ENCODE measurements around the gene FOXRED2.
A peak's percentile ranks its signal among the peaks of the same experiment; 100 is the strongest.

The FOXRED2 gene

DNA sequence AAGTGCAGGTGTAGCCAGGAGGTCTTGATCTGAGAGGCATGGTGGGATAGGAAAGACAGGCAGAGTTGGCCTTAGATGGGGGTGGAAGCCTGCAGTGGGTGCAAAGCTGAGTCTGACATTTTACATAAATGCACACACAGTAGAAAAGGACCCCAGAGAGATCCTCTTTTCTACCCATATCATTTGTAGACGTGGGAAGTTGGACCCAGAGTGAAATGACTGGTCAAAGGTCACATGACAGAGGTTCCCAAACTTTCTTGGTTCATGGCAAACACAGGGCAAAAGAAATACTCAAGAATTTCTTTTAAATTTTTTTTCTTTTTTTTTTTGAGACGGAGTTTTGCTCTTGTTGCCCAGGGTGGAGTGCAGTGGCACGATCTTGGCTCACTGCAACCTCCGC lies 6.2 kb upstream of the FOXRED2 start:
- no peak for DNase-seq

GRCh38 chr22:36512333-36512732 lies 5.5 kb upstream of the FOXRED2 start:
- DNase-seq = no peak

GRCh38 chr22:36510966-36511881 lies 4.4 kb upstream of the FOXRED2 start:
- DNase-seq = peak in 1 of 4 experiments; percentile 27

DNA sequence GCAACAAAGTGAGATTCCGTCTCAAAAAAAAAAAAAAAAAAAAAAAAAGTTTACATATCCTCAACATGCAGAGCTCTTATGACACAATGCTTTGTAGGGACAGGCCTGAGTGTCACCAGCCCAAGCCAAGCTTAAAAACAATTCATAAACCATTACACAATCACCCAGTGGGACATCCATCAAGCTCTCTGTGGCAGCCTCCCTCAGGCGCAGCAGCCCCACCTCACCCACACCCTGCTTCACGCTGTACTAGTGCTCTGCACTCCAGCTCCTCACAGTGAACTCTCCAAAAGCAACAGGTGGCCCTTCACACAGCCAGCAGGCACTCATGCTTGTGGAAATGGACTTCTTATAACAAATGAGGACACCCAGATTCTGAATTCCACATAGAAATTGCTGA lies 3.5 kb upstream of the FOXRED2 start:
- no peak for DNase-seq

GRCh38 chr22:36507518-36508010 lies 724 bp upstream of the FOXRED2 start:
- no peak for DNase-seq

DNA sequence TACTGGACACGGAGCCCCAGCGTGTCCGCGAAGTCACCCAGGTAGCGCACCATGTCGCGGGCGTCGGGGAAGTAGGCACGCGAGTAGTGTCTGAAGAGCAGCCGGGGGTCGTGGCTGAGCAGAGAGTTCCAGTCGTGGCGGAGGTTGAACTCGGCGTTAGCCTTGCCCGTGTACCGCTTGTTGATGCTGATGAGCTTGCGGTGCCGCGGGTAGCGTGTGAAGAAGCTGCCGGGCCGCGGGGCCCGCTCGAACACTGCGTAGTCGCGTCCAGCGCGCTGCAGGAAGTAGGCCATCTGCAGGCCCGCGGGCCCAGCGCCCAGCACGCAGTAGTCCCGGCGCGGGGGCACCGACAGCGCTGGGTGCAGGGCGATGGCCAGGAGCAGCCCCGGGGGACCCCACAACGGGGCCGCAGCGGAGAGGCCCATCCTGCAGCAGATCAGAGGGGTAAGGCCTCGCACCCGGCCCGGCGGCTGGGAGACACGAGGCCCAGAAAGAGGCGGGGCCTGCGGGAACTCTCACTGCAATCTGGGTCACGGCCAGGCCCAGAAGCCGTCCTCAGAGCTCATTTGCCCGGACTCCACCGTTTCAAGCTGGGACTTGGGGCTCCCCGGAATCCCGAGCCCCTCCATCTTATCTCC lies 723 bp downstream of the FOXRED2 start:
- no peak for DNase-seq

- no peak for DNase-seq
Measured at GRCh38 chr22:36497910-36498665, 8.8 kb downstream of the FOXRED2 start.

- no peak for DNase-seq
Measured at GRCh38 chr22:36493690-36494110, 13.1 kb downstream of the FOXRED2 start.

DNA sequence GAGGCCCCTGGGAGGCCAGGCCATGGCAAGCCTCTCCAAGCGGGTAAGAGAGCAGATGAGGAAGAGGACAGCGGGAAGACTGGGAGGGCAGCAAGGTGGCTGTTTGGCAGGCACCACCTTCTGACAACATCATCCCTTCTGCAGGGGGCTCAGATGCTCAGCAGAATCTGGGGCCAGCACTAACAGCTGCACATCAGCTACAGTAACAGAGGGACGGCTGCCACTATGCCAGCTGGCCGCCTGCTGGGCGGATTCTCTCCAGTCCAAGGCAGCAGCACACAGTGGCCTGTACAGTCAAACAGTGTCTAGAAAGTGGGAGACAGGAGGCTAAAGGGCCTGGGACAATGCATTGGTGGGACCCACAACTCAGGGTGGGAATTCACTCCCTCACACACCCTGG lies 14.7 kb downstream of the FOXRED2 start:
- no peak for DNase-seq

GRCh38 chr22:36491155-36491554 lies 15.7 kb downstream of the FOXRED2 start:
- DNase-seq = no peak

DNA sequence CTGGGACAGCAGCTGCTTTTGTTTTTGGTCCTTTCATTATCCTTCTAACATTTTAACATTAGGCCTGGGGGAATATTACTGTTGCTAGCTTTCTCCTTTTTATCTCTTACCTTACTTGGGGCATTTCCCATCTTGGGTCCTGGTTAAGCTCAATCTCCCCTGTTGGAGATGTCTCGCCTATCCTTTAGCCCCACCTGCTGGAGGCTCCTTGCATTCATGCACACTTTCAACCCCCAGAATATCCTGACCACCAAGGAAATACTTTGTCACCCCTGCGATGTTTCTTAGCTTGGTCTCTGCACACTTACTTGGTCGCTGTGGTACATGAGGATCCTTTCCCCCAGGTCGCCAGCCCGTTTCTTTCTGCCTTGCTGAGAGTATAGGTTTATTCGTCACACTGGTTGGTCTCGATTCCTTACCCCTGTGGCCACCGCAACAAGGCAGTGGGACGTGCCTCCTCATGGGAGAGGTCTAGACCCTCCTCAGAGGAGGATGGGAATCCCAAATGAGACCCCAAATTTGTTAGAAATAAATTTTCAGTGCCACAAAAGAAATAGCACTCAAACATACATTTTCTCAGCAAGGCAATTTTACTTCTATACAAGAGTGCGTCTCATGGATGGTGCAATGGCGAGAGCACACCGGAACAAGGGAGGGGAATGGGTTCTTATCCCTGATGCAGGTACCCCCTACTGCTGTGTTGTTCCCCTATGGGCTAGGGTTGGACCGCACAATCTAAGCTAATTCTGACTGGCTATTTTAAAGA lies 20.0 kb downstream of the FOXRED2 start:
- peak; percentile 17 to 45 (median 26) for DNase-seq

DNA sequence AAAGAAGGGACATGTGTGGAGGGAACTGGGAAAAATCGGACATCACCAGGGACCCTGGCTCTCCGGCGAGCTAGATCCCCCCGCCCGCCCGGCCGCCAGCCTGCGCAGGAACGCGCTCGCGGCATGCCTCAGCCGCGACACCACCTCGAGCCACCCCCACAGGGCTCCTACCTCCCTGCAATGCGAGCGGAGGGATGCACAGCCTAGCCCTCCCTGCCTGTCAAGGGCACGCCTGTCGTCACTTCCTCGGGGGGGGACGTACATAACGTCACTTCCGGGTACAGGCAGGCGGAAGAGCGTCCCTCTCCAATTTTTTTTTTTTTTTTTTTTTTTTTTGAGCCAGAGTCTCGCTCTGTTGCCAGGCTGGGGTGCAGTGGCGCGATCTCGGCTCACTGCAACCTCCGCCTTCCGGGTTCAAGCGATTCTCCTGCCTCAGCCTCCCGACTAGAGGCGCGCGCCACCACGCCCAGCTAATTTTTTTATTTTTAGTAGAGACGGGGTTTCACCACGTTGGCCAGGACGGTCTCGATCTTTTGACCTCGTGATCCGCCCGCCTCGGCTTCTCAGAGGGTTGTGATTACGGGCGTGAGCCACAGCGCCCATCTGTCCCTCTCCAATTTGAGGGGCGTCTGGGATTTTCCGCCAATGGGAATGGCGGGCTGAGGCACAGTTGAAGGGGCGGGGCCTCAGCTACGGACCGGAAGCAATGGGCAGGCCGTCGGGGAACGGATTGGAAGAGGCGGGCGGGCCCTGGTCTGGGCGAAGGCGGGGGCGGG lies 25.3 kb downstream of the FOXRED2 start, which contains the start of gene TXN2:
Gene TXN2 (minus strand): TSS at position 248 of the 776 bp plus-strand sequence. CDS start 803 bp downstream, outside the sequence.
- peak; percentile 88 to 92 (median 90) for DNase-seq

DNA sequence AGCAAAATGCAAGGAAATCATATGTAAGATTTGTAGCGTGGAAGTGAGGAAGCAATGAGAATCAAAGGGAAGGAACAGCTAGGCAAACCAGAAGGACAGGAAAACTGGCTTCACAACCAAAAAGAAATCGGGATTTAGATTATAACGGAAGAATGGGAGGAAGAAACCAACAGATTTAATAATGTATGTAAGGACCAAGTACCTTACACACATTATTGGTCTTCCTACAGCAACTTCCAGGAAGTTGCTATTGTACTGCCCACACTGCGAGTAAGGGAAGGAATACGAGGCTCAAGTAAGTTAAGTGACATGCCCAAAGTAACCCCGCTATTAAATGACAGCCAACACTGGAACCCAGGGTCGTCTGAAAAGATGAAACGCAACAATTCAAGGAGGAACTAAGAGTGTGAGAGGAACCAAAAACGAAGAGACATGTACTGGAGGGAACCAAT lies 25.9 kb downstream of the FOXRED2 start:
- DNase-seq = no peak

DNA sequence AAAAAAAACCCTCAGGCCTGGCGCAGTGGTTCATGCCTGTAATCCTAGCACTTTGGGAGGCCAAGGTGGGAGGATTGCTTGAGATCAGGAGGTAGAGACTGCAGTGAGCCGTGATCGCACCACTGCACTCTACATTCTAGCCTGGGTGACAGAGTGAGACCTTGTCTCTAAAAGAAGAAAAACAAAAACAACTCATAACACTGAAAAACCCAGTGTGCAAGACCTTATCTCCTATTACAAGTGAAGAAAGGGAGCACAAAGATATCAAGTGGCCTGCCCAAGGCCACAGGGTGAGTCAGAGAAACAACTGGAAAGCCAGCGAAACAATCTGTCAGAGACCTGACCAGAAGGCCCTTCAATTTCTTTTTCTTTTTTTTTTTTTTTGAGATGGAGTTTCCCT lies 27.9 kb downstream of the FOXRED2 start:
- DNase-seq = no peak

DNA sequence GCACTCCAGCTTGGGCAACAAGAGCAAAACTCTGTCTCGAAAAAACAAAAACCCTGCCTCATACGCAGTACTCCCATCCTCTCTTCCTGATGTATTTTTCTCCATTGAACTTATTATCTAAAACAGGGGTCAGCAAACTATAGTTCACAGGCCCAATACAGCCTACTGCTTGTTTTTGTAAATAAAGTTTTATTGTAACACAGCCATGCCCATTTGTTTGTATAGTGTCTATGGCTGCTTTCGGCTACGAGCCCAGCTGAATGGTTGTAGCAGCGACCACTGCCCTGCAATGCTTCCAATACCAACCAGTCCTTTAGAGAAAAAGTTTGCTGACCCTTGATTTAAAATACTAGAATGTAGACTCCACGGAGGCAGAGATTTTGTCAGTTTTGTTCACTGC lies 31.5 kb downstream of the FOXRED2 start:
- no peak for DNase-seq

DNA sequence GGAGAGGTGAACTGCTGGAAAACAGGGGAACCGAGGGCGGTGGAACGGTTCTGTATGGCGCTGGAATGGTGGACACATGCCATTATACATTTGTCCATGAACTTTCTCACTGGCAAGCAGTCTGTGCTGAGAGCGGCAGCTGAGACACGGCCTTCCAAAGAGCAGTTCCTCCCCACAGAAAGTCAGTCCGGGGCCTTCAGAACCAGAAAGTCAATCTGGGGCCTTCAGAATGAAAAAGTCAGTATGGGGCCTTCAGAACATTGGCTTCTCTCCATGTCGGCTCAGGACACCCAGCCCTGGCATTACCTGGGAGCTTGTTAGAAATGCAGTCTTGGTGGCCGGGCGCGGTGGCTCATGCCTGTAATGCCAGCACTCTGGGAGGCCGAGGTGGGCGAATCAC lies 34.2 kb downstream of the FOXRED2 start:
- no peak for DNase-seq

DNA sequence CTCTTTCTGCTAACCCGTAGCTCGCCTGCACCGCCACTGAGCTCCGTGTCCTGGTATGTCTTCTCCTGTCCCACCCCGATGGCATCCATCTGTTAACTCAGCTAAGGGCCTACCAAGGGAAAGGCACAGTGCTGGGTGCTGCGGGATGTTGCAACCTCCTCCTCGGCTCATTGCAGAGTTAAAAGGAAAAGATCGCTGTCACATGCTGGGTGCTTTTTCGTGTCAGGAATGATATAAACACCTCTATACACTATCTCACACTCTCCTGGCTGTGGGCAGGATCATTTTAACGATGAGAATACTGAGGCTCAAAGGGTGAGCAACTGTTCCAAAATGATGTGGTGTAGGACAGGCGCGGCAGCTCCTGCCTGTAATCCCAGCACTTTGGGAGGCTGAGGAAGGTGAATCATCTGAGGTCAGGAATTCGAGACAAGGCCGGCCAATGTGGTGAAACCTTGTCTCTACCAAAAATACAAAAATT lies 35.5 kb downstream of the FOXRED2 start:
- no peak for DNase-seq

GRCh38 chr22:36470994-36471331 lies 35.9 kb downstream of the FOXRED2 start:
- no peak for DNase-seq

DNA sequence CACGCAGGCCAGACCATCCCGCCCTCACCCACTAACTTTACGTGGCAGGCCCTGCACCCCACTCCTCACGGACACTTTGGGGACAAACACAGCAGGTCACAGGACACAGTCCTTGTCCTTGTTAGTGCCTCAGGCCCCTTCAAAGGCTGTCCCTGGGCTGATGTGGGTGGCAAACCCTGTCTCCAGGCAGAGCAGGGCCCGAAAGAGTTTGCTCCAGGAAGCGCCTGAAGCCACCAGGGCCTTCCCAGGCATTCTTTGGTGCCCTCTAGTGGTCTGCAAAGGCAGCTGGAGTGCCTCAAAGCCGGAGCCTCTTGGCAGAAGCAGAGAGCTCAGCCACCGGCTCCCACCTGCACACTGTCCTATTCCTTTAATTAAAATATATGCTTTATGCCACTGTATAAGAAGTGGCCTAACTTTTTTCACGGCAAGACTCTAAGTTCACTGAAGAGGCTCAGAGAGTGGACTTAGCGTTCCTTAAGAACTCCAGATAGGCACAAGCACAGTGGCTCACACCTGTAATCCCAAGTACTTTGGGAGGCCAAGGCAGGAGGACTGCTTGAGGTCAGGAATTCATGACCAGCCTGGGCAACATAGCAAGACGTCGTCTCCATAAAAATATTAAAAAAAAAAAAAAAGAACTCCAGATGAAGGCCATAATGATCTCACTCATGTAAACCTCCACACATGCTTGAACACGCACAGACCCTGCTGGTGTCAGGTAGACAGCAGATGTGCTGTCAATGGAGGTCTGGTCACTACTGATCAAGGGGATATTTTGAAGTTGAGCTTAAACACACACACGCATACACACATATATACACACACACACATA lies 36.5 kb downstream of the FOXRED2 start:
- peak; percentile 45 to 68 (median 62) for DNase-seq

DNA sequence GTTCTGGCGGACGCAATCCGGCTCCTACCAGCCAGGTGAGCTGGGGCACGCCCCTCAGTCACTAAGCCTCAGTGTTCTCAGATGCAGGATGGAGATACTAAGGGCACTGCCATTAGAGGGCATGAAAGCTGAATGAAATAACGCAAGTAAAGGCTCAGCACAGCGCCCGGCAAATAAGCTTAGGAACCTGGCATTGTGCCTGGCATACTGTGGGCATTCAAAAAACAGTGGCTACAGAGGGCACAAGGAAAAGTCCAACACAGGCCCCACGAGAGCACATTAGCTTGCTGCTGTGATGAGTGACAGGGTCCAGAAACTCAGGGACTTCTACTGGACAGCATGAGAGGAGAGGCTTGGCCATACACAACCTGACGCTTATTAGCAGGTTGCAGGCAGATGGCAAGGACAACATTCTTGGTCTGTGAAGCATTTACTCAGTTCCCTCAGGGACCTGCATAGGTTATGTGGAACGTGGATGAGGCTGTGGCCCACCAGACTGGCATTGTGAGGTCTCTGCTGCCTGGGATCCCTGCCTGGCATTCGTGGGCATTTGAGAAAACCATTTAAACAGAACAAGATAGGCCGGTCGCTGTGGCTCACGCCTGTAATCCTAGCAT lies 37.6 kb downstream of the FOXRED2 start:
- DNase-seq = no peak
